Mammary epithelial cell (primary cell): Measurements from ENCODE around the gene PMM1.

Experiments used
- EZH2 ChIP-seq: IDR thresholded peaks from 2 replicates; pipeline ENCODE4 v1.6.1; 2012; ENCODE audit warnings: low read length, inconsistent platforms, borderline replicate concordance
- TF ChIP-seq, protein P1 (sequence below), 2 donors: IDR thresholded peaks in 1 of 2; conservative IDR thresholded peaks in 1 of 2; 2 replicates each; pipeline ENCODE4 v1.5.1; 2011 to 2012; ENCODE audit warnings: inconsistent platforms in 2 of 2, low read length in 2 of 2, mild to moderate bottlenecking in 2 of 2, control low read depth in 1 of 2, low read depth in 1 of 2; ENCODE audit not compliant: insufficient read depth in 1 of 2; ENCODE audit errors: extremely low read depth in 1 of 2

DNA sequence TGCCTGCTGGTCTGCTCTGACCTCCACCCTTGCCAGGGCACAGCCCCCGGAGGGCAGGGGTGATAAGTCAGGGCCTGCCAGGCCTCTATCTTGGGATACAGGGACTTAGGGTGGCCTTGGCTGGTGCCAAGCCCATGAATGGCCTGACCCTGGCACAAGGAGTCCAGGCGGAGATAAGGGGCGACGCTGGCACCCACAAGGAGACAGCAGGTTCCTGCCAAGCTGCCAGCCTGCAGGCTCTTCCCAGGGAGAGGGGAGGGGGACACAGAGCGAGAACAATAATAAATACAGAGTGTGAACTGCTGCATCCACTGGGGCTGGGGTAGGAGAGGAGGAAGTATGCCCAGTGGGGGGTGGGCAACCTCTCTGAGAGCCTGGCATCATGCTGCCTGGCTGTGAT is 27.9 kb downstream of the PMM1 start:
- TF ChIP-seq, protein P1, sequence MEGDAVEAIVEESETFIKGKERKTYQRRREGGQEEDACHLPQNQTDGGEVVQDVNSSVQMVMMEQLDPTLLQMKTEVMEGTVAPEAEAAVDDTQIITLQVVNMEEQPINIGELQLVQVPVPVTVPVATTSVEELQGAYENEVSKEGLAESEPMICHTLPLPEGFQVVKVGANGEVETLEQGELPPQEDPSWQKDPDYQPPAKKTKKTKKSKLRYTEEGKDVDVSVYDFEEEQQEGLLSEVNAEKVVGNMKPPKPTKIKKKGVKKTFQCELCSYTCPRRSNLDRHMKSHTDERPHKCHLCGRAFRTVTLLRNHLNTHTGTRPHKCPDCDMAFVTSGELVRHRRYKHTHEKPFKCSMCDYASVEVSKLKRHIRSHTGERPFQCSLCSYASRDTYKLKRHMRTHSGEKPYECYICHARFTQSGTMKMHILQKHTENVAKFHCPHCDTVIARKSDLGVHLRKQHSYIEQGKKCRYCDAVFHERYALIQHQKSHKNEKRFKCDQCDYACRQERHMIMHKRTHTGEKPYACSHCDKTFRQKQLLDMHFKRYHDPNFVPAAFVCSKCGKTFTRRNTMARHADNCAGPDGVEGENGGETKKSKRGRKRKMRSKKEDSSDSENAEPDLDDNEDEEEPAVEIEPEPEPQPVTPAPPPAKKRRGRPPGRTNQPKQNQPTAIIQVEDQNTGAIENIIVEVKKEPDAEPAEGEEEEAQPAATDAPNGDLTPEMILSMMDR (conservative IDR thresholded peaks at IDR 0.05 in 1 of 2, IDR thresholded peaks at IDR 0.05 in 1 of 2; ENCODE audit: extremely low read depth in 1 of 2, insufficient read depth in 1 of 2, low read depth in 1 of 2, low read length in 2 of 2), result no peak
- no peak for TF ChIP-seq EZH2
